OCI-LY7 (cell line): Measurements from ENCODE around the gene SERINC3.

Experiments used
- EZH2phosphoT487 ChIP-seq: fragments of 200-600 bp; sonication (generic); IDR thresholded peaks from 2 replicates; pipeline ENCODE4 v1.6.1; 2018; ENCODE audit warnings: low read depth, borderline replicate concordance, mild to moderate bottlenecking, mixed run types, antibody characterized with exemption, low read length, moderate library complexity, mixed read lengths
- TF ChIP-seq, protein P1 (sequence below): fragments of 200-600 bp; sonication (generic); conservative IDR thresholded peaks from 2 replicates; pipeline ENCODE4 v1.5.1; 2014; ENCODE audit warnings: mild to moderate bottlenecking, antibody characterized with exemption, low read length, moderate library complexity, mixed read lengths

DNA sequence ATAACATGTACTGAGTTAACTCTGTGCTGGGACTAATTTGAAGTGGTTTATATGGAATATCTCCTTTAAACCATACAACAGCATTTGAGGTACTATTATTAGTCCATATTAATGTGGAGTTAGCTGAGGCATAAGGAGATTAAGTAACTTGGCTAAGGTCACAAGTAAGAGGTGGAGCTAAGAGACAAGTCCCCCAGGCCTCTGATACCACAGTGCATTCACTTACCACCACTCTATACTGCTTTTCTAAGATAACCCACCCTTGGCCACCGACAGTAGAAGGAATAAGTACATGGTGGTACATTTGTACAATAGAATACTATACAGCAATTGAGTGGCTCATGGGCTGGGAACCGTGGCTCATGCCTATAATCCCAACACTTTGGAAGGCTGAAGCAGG, 62.6 kb downstream of the SERINC3 start:
- TF ChIP-seq, protein P1, sequence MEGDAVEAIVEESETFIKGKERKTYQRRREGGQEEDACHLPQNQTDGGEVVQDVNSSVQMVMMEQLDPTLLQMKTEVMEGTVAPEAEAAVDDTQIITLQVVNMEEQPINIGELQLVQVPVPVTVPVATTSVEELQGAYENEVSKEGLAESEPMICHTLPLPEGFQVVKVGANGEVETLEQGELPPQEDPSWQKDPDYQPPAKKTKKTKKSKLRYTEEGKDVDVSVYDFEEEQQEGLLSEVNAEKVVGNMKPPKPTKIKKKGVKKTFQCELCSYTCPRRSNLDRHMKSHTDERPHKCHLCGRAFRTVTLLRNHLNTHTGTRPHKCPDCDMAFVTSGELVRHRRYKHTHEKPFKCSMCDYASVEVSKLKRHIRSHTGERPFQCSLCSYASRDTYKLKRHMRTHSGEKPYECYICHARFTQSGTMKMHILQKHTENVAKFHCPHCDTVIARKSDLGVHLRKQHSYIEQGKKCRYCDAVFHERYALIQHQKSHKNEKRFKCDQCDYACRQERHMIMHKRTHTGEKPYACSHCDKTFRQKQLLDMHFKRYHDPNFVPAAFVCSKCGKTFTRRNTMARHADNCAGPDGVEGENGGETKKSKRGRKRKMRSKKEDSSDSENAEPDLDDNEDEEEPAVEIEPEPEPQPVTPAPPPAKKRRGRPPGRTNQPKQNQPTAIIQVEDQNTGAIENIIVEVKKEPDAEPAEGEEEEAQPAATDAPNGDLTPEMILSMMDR: no peak
- TF ChIP-seq EZH2phosphoT487: no peak
